ENCODE results near the gene COA8. TPM values are rescaled to one million over a fixed set of nuclear protein-coding genes. Genes with fewer than 3 reads are reported as not detected.

Gene COA8
- polyA plus RNA-seq, 3 donors, result 13.2 to 58.1 (median 52.3) TPM

DNA sequence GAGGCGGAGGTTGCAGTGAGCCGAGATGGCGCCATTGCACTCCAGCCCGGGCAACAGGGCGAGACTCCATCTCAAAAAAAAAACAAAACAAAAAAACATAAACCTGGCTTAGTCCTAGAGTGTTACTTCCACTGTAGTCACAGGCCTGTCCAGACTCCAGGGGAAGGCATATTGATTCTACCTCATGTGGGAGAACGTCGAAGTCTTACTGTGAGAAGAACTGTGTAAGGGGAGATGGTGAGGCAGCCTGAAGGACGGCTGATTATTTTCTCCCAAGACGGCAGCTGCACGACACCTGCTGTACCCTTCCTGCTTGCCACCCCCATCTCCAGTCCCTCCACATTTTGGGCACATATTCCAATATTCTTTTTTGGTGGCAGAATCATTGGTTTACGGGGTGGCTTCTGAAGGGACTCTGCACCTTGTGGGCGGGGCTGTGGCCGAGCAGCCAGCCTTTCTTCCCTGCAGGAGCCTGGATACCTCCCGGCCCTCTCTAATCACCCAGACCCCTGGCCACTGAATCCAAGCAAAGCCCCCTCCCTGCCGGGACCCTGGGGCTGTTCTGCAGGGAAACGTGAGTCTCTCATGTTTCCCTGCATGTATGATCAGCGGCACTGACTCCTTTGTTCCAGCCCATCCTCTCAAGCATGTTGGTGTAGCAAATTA, 54.0 kb downstream of the COA8 start:
- H3K4me3 Mint-ChIP-seq, result no peak overlapping the region
- Histone ChIP-seq H4K20me1 (ENCODE audit: insufficient read depth, low read length) (no peaks in the 10 kb centered on the region), H3K9ac (ENCODE audit: insufficient read depth, low read length, poor library complexity, severe bottlenecking) (no peak overlapping the region), H3K27ac (ENCODE audit: low read depth in 1 of 2, low read length in 2 of 2) (no peak overlapping the region), H2AFZ (ENCODE audit: insufficient read depth, low read depth, low read length, poor library complexity, severe bottlenecking) (no peak overlapping the region), H3K4me3 (replicated peaks in 1 of 3; ENCODE audit: low read depth in 2 of 3, low read length in 3 of 3) (no peak overlapping the region), H3K4me2 (replicated peaks; ENCODE audit: extremely low read depth, low read length, poor library complexity, severe bottlenecking) (no peak overlapping the region), H3K27me3 (ENCODE audit: control insufficient read depth in 2 of 2, insufficient read depth in 2 of 2, low read length in 2 of 2) (no peaks in the 10 kb centered on the region), H3K36me3 (replicated peaks in 1 of 2; ENCODE audit: control insufficient read depth in 1 of 2, insufficient read depth in 2 of 2, low read length in 2 of 2) (no peaks in the 10 kb centered on the region), H3K4me1 (ENCODE audit: control insufficient read depth in 1 of 2, insufficient read depth in 2 of 2, low read length in 2 of 2) (no peaks in the 10 kb centered on the region), H3K9me3 (replicated peaks in 1 of 2; ENCODE audit: control insufficient read depth in 1 of 2, insufficient read depth in 1 of 2, low read length in 2 of 2) (peaks cover 0 to 3% of the 10 kb centered on the region in 2 donors), H3K79me2 (ENCODE audit: insufficient read depth, low read length) (no peaks in the 10 kb centered on the region)
- WGBS (ENCODE audit: insufficient coverage), result 96% methylated on average over 7 of the region's 17 CpGs
- no peaks in the 10 kb centered on the region for H3K4me1 Mint-ChIP-seq
- no peak for DNase-seq
- TF ChIP-seq, protein P1, sequence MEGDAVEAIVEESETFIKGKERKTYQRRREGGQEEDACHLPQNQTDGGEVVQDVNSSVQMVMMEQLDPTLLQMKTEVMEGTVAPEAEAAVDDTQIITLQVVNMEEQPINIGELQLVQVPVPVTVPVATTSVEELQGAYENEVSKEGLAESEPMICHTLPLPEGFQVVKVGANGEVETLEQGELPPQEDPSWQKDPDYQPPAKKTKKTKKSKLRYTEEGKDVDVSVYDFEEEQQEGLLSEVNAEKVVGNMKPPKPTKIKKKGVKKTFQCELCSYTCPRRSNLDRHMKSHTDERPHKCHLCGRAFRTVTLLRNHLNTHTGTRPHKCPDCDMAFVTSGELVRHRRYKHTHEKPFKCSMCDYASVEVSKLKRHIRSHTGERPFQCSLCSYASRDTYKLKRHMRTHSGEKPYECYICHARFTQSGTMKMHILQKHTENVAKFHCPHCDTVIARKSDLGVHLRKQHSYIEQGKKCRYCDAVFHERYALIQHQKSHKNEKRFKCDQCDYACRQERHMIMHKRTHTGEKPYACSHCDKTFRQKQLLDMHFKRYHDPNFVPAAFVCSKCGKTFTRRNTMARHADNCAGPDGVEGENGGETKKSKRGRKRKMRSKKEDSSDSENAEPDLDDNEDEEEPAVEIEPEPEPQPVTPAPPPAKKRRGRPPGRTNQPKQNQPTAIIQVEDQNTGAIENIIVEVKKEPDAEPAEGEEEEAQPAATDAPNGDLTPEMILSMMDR (IDR thresholded peaks at IDR 0.05), result no peak
- no peaks in the 10 kb centered on the region for H3K36me3 Mint-ChIP-seq
- intact Hi-C loops (cut with micrococcal nuclease), result no loop called here
- peaks cover 0 to 13% (median 4%) of the 10 kb centered on the region in 7 donors for H3K9me3 Mint-ChIP-seq
- peaks cover 9 to 15% (median 12%) of the 10 kb centered on the region in 3 donors for H3K27me3 Mint-ChIP-seq (ENCODE audit: low read depth in 3 of 3)
- H3K27ac Mint-ChIP-seq, result peak overlapping the region in 1 of 7 donors; percentile 73

DNA sequence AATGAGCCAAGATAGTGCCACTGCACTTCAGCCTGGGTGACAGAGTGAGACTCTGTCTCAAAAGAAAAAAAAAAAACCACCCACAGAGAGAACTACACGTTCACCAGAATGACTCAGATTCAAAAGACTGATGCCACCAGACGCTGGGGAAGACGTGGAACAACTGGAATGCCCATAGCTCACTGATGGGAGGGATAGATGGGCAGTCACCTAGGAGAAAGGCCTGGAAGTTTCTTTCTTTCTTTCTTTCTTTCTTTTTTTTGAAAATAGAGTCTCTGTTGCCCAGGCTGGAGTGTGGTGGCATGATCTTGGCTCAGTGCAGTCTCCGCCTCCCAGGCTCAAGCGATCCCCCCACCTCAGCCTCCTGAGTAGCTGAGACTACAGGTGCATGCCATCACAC, 56.3 kb downstream of the COA8 start:
- no peak overlapping the region for H3K27ac Mint-ChIP-seq
- Histone ChIP-seq H3K27me3 (ENCODE audit: control insufficient read depth in 2 of 2, insufficient read depth in 2 of 2, low read length in 2 of 2) (peaks cover 0 to 10% of the 10 kb centered on the region in 2 donors), H4K20me1 (ENCODE audit: insufficient read depth, low read length) (no peaks in the 10 kb centered on the region), H3K9ac (ENCODE audit: insufficient read depth, low read length, poor library complexity, severe bottlenecking) (no peak overlapping the region), H3K4me1 (ENCODE audit: control insufficient read depth in 1 of 2, insufficient read depth in 2 of 2, low read length in 2 of 2) (peaks cover 0 to 4% of the 10 kb centered on the region in 2 donors), H3K36me3 (replicated peaks in 1 of 2; ENCODE audit: control insufficient read depth in 1 of 2, insufficient read depth in 2 of 2, low read length in 2 of 2) (no peaks in the 10 kb centered on the region), H3K9me3 (replicated peaks in 1 of 2; ENCODE audit: control insufficient read depth in 1 of 2, insufficient read depth in 1 of 2, low read length in 2 of 2) (no peaks in the 10 kb centered on the region), H3K4me2 (replicated peaks; ENCODE audit: extremely low read depth, low read length, poor library complexity, severe bottlenecking) (no peak overlapping the region), H3K27ac (ENCODE audit: low read depth in 1 of 2, low read length in 2 of 2) (no peak overlapping the region), H2AFZ (ENCODE audit: insufficient read depth, low read depth, low read length, poor library complexity, severe bottlenecking) (no peak overlapping the region), H3K79me2 (ENCODE audit: insufficient read depth, low read length) (no peaks in the 10 kb centered on the region), H3K4me3 (replicated peaks in 1 of 3; ENCODE audit: low read depth in 2 of 3, low read length in 3 of 3) (no peak overlapping the region)
- WGBS (ENCODE audit: insufficient coverage), result 20% methylated on average over 1 of the region's 5 CpGs
- H3K36me3 Mint-ChIP-seq, result no peaks in the 10 kb centered on the region
- TF ChIP-seq, protein P1 (IDR thresholded peaks at IDR 0.05), result no peak
- H3K27me3 Mint-ChIP-seq (ENCODE audit: low read depth in 3 of 3), result peaks cover 12 to 20% (median 15%) of the 10 kb centered on the region in 3 donors
- DNase-seq, result no peak
- H3K9me3 Mint-ChIP-seq, result peaks cover 0 to 7% (median 0%) of the 10 kb centered on the region in 7 donors
- intact Hi-C loops (cut with micrococcal nuclease), result no loop called here
- no peaks in the 10 kb centered on the region for H3K4me1 Mint-ChIP-seq
- H3K4me3 Mint-ChIP-seq, result no peak overlapping the region
